ENCODE results near the gene SLC30A5.

DNA sequence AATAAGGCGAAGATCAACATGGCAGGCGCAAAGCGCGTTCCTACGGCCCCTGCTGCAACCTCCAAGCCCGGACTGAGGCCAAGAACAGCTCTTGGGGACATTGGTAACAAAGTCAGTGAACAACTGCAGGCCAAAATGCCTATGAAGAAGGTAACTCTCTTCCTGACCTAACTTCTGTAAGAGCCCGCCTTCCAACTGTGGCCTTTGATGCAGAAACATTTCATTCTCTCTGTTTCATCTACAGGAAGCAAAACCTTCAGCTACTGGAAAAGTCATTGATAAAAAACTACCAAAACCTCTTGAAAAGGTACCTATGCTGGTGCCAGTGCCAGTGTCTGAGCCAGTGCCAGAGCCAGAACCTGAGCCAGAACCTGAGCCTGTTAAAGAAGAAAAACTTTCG is 74.1 kb downstream of the SLC30A5 start:
- TF ChIP-seq YY1 (IDR thresholded peaks at IDR 0.05; ENCODE audit: insufficient read depth, insufficient read length) (no peak), SUZ12 (IDR thresholded peaks at IDR 0.05; ENCODE audit: extremely low read depth, insufficient read depth, insufficient read length) (no peak), ZNF274 (IDR thresholded peaks at IDR 0.05; ENCODE audit: low read depth, low read length) (no peak)
